Skeletal muscle tissue (tissue), 4 donors: ENCODE data around the gene LYPD3. TPM values are rescaled to one million over a fixed set of nuclear protein-coding genes. Genes with fewer than 3 reads are reported as not detected.
"Not testable (repeated sequence)": the region's sequence is repeated elsewhere in the genome, so short reads cannot be mapped to it uniquely, and the experiment has no call there.

ENCODE experiments used
- H3K27ac ChIP-seq: one replicate; pipeline ENCODE4 v1.7.0; 2013; ENCODE audit warnings: mild to moderate bottlenecking, low read depth, low read length, inconsistent platforms
- H3K27me3 ChIP-seq, 3 donors: one replicate each; pipeline ENCODE4 v1.7.0; 2013; ENCODE audit warnings: low read length in 3 of 3; ENCODE audit not compliant: control insufficient read depth in 3 of 3, insufficient read depth in 3 of 3
- H3K36me3 ChIP-seq, 3 donors: one replicate each; pipeline ENCODE4 v1.7.0; 2013; ENCODE audit warnings: low read length in 3 of 3; ENCODE audit not compliant: control insufficient read depth in 3 of 3, insufficient read depth in 3 of 3
- H3K4me1 ChIP-seq, 3 donors: one replicate each; pipeline ENCODE4 v1.7.0; 2013; ENCODE audit warnings: low read length in 3 of 3, mild to moderate bottlenecking in 3 of 3; ENCODE audit not compliant: control insufficient read depth in 3 of 3, insufficient read depth in 3 of 3
- H3K4me3 ChIP-seq, 3 donors: one replicate each; pipeline ENCODE4 v1.7.0; 2013; ENCODE audit warnings: low read length in 3 of 3
- H3K9ac ChIP-seq, 3 donors: one replicate each; pipeline ENCODE4 v1.7.0; 2013; ENCODE audit warnings: low read length in 3 of 3, mild to moderate bottlenecking in 3 of 3, moderate library complexity in 2 of 3, low read depth in 1 of 3
- H3K9me3 ChIP-seq, 3 donors: one replicate each; pipeline ENCODE4 v1.7.0; 2013; ENCODE audit warnings: low read length in 3 of 3; ENCODE audit not compliant: control insufficient read depth in 3 of 3
- total RNA-seq: library from RNA; depleted of rRNA; stranded (reverse); fragments of >200 nt; gene quantifications from one replicate; pipeline ENCODE4 v1.2.3, GENCODE V29; 2014
- donor health status: Osteomylitis.

LYPD3 gene
- total RNA-seq, 1 donor from 2014 or later: not detected

DNA sequence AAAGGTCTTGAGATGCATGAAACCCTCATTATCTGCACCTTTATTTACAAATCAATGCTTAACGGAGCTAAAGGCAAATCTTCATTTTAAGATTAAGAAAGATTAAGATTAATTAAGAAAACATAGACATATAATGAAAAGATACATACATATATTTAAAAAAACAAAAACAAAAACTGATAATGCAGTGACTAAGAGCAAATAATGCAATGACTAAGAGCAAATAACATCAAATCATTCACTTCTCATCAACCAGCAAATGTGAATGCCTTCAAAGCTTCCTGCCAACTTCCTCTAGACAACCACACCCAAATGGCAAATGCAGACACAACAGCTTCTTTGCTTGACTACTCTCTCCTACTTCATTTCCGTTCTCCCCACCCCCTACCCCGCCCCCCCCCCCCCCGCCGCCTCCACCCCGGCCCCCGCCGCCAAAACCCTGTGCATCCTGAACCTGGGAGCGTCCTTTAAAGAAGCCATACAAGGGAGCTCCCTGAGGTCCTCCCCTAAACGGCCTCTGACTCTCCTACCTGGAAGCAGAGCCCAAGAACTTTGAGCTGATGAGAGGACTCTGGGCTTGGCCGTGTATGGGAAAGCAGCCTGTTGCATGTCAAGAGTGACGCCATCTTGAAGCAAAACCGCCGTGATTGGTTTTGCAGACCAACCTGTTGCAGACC, 26.2 kb downstream of the LYPD3 start:
- Histone ChIP-seq H3K4me1 (peaks cover 0 to 10% (median 0%) of the 10 kb centered on the region in 3 donors), H3K9ac (no peak overlapping the region), H3K36me3 (no peaks in the 10 kb centered on the region), H3K27me3 (peaks cover 0 to 4% (median 0%) of the 10 kb centered on the region in 3 donors), H3K27ac (no peak overlapping the region), H3K4me3 (no peak overlapping the region), H3K9me3 (no peaks in the 10 kb centered on the region)

DNA sequence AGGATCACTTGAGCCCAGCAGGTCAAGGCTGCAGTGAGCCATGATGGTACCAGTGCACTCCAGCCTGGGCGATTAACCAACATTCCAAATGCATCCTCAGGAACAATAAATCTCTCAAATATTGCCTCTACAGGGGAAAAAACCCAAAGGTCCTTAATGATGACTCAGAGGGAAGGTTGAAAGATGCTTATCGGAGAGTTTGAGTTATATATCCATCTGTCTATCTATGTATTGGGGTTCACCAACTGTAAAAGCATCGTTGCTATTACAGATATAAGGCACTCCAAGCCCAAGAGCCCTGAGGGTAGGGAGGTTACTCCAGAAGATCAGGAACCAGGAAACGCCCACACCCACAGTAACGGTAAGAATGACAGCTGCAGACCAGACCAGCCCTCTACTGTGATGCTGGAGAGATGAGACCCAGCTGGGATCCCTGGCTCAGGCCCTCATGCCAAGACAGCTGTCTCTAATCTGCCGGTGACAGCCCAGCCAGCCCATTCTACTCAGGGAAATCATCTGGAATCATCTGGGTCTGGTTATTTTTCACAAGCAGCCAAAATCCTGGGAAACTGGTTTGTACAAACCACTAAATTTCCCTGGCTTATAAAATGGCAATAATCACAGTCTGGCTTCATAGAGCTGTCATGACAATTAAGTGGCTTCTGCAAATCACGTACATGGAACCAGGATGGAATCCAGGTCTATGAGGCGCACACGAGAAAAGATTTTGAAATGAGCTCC, 26.9 kb downstream of the LYPD3 start:
- Histone ChIP-seq H3K27me3 (peaks cover 0 to 4% (median 0%) of the 10 kb centered on the region in 3 donors), H3K4me3 (no peak overlapping the region), H3K4me1 (peaks cover 0 to 10% (median 0%) of the 10 kb centered on the region in 3 donors), H3K9ac (no peak overlapping the region), H3K9me3 (no peaks in the 10 kb centered on the region), H3K36me3 (no peaks in the 10 kb centered on the region), H3K27ac (no peak overlapping the region)

DNA sequence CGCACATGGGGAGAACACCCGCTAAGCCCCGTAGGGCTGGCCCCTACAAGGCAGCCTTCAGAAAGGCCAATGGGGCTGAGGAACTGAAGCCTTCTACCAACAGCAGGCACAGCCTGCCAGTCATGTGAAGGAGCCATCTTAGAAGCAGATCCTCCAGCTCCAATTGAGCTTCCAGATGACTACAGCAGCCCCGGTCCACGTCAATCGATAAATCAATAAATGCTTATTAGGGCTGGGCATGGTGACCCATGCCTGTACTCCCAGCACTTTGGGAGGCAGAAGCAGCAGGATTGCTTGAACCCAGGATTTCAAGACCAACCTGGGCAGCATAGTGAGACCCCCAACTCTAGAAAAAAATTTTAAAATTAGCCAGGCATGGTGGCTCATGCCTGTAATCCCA, 27.7 kb downstream of the LYPD3 start:
- Histone ChIP-seq H3K27me3 (peaks cover 0 to 4% (median 0%) of the 10 kb centered on the region in 3 donors), H3K4me1 (peaks cover 0 to 10% (median 0%) of the 10 kb centered on the region in 3 donors), H3K36me3 (no peaks in the 10 kb centered on the region), H3K4me3 (no peak overlapping the region), H3K9ac (no peak overlapping the region), H3K27ac (no peak overlapping the region), H3K9me3 (no peaks in the 10 kb centered on the region)

- H3K4me1 ChIP-seq, H3K9me3 ChIP-seq, H3K9ac ChIP-seq, H3K4me3 ChIP-seq, H3K36me3 ChIP-seq, H3K27ac ChIP-seq, H3K27me3 ChIP-seq: not testable (repeated sequence)
These were observed 28.1 kb downstream of the LYPD3 start for GRCh38 chr19:43437284-43437683.

- no peak overlapping the region for H3K4me3 ChIP-seq
- no peak overlapping the region for H3K9ac ChIP-seq
- H3K4me1 ChIP-seq: peaks cover 0 to 10% (median 0%) of the 10 kb centered on the region in 3 donors
- H3K27ac ChIP-seq: no peak overlapping the region
- H3K27me3 ChIP-seq: peaks cover 0 to 4% (median 0%) of the 10 kb centered on the region in 3 donors
- H3K36me3 ChIP-seq: no peaks in the 10 kb centered on the region
- H3K9me3 ChIP-seq: no peaks in the 10 kb centered on the region
These were observed 29.6 kb downstream of the LYPD3 start for GRCh38 chr19:43435775-43436174.

GRCh38 chr19:43433689-43434088, 31.7 kb downstream of the LYPD3 start:
- no peaks in the 10 kb centered on the region for H3K9me3 ChIP-seq
- H3K27me3 ChIP-seq: peaks cover 0 to 4% (median 0%) of the 10 kb centered on the region in 3 donors
- H3K36me3 ChIP-seq: no peaks in the 10 kb centered on the region
- no peak overlapping the region for H3K4me3 ChIP-seq
- H3K9ac ChIP-seq: no peak overlapping the region
- no peak overlapping the region for H3K27ac ChIP-seq
- H3K4me1 ChIP-seq: peaks cover 0 to 4% (median 0%) of the 10 kb centered on the region in 3 donors

- Histone ChIP-seq H3K27me3 (peaks cover 0 to 1% (median 0%) of the 10 kb centered on the region in 3 donors), H3K4me1 (peaks cover 0 to under 1% (median 0%) of the 10 kb centered on the region in 3 donors), H3K9me3 (no peaks in the 10 kb centered on the region), H3K4me3 (no peak overlapping the region), H3K27ac (no peak overlapping the region), H3K36me3 (no peaks in the 10 kb centered on the region), H3K9ac (no peak overlapping the region)
These were observed 32.1 kb downstream of the LYPD3 start for GRCh38 chr19:43433358-43433673.

GRCh38 chr19:43430976-43431375, 34.4 kb downstream of the LYPD3 start:
- Histone ChIP-seq H3K4me3 (no peak overlapping the region), H3K9ac (no peak overlapping the region), H3K4me1 (no peaks in the 10 kb centered on the region)

DNA sequence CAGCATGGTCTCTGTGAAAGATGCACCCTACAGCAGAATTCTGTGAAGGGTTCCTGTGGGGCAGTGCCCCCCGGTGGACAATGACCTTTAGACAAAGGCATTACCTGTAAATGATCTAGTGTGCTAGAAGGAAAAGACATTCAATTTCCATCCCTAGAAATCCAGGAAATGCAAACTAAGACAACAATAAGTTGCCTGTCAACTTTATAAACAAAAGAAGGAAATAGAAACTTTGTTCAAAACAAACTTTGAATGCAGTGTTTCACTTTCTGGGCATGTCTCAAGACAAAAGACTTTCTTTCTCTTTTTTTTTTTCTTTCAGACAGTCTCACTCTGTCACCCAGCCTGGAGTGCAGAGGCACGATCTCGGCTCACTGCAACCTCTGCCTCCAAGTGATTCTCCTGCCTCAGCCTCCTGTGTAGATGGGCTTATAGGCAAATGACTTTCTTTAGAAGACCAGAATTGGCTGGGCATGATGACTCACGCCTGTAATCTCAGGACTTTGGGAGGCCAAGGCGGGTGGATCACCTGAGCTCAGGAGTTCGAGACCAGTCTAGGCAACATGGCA, 35.2 kb downstream of the LYPD3 start:
- Histone ChIP-seq H3K9ac (no peak overlapping the region), H3K36me3 (no peaks in the 10 kb centered on the region), H3K9me3 (no peaks in the 10 kb centered on the region), H3K4me3 (no peak overlapping the region), H3K27me3 (no peaks in the 10 kb centered on the region), H3K4me1 (no peaks in the 10 kb centered on the region), H3K27ac (no peak overlapping the region)

More at GRCh38 chr19:43430976-43431375, 34.4 kb downstream of the LYPD3 start:
- Histone ChIP-seq H3K27me3 (no peaks in the 10 kb centered on the region), H3K27ac (no peak overlapping the region), H3K36me3 (no peaks in the 10 kb centered on the region), H3K9me3 (no peaks in the 10 kb centered on the region)

DNA sequence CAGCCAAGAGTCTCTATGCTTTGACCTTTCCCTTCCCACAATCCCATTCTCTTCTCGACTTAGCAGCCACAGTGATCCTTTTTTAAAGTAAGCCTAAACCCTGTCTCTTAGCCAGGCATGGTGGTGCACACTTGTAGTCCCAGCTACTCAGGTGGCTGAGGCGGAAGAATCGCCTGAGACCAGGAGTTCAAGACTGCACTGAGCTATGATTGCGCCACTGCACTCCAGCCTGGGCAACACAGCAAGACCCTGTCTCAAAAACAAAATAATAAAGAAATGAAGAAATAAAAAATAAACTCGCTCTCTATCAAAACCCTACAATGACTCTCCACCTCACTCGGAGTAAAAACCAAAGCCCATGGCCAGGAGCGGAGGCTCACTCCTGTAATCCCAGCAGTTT, 36.0 kb downstream of the LYPD3 start:
- H3K36me3 ChIP-seq: no peaks in the 10 kb centered on the region
- no peak overlapping the region for H3K4me3 ChIP-seq
- H3K27ac ChIP-seq: no peak overlapping the region
- H3K9me3 ChIP-seq: no peaks in the 10 kb centered on the region
- H3K9ac ChIP-seq: no peak overlapping the region
- no peaks in the 10 kb centered on the region for H3K4me1 ChIP-seq
- no peaks in the 10 kb centered on the region for H3K27me3 ChIP-seq
